GM23338 (cell line): Measurements from ENCODE around the gene STK33. TPM values are rescaled to one million over a fixed set of nuclear protein-coding genes. Genes with fewer than 3 reads are reported as not detected.

Experiments used
- ATAC-seq: fragments of 200-7000 bp; cut with Tn5 transposase; 3 replicates; pipeline ENCODE4 v1.9.1; 2020
- DNase-seq: peaks from one replicate; pipeline ENCODE4 v3.0.0-alpha.2; 2015; ENCODE audit warnings: low spot score
- H2AFZ ChIP-seq: fragments of 200-600 bp; sonication (generic); 2 replicates; pipeline ENCODE4 v1.8.0; 2016; ENCODE audit warnings: antibody characterized with exemption, mild to moderate bottlenecking, moderate library complexity
- H3F3A ChIP-seq: fragments of 200-600 bp; sonication (generic); replicated peaks from 2 replicates; pipeline ENCODE4 v1.8.0; 2017; ENCODE audit warnings: antibody characterized with exemption, mixed run types, low read depth
- H3K27ac ChIP-seq: fragments of 200-600 bp; sonication (generic); 2 replicates; pipeline ENCODE4 v1.6.1; 2016; ENCODE audit warnings: low read depth
- H3K27me3 ChIP-seq: fragments of 200-600 bp; sonication (generic); 2 replicates; pipeline ENCODE4 v1.8.0; 2016; ENCODE audit warnings: mild to moderate bottlenecking, mixed run types, moderate library complexity; ENCODE audit not compliant: insufficient read depth
- H3K36me3 ChIP-seq: fragments of 200-600 bp; sonication (generic); 2 replicates; pipeline ENCODE4 v1.8.0; 2016; ENCODE audit warnings: mild to moderate bottlenecking; ENCODE audit not compliant: insufficient read depth
- H3K4me1 ChIP-seq: fragments of 200-600 bp; sonication (generic); 2 replicates; pipeline ENCODE4 v1.8.0; 2016; ENCODE audit warnings: mild to moderate bottlenecking, moderate library complexity; ENCODE audit not compliant: insufficient read depth
- H3K4me2 ChIP-seq: fragments of 200-600 bp; sonication (generic); 2 replicates; pipeline ENCODE4 v1.7.1; 2017; ENCODE audit warnings: mixed run types
- H3K4me3 ChIP-seq: fragments of 200-600 bp; sonication (generic); 2 replicates; pipeline ENCODE4 v1.6.1; 2016; ENCODE audit warnings: mixed run types
- H3K79me2 ChIP-seq: fragments of 200-600 bp; sonication (generic); replicated peaks from 2 replicates; pipeline ENCODE4 v1.8.0; 2017; ENCODE audit warnings: mild to moderate bottlenecking; ENCODE audit not compliant: insufficient read depth
- H3K9me2 ChIP-seq: fragments of 200-600 bp; sonication (generic); 2 replicates; pipeline ENCODE4 v1.8.0; 2017; ENCODE audit not compliant: insufficient read depth
- H4K20me1 ChIP-seq: fragments of 200-600 bp; sonication (generic); replicated peaks from 2 replicates; pipeline ENCODE4 v1.8.0; 2017; ENCODE audit warnings: mild to moderate bottlenecking; ENCODE audit not compliant: insufficient read depth
- H3K27ac Mint-ChIP-seq: 2 replicates; pipeline ENCODE4 v1.8.0; 2020; ENCODE audit warnings: inconsistent platforms, mild to moderate bottlenecking, moderate library complexity, mixed read lengths
- H3K27me3 Mint-ChIP-seq: 3 replicates; pipeline ENCODE4 v1.8.0; 2022; ENCODE audit warnings: low read depth, mild to moderate bottlenecking, moderate library complexity, mixed read lengths, inconsistent platforms; ENCODE audit not compliant: insufficient read depth, poor library complexity
- H3K36me3 Mint-ChIP-seq: 3 replicates; pipeline ENCODE4 v1.8.0; 2021; ENCODE audit warnings: low read depth, mild to moderate bottlenecking, inconsistent platforms, moderate library complexity, mixed read lengths
- H3K4me1 Mint-ChIP-seq: 3 replicates; pipeline ENCODE4 v1.8.0; 2020; ENCODE audit warnings: mild to moderate bottlenecking, inconsistent platforms, mixed read lengths
- H3K4me3 Mint-ChIP-seq: 3 replicates; pipeline ENCODE4 v1.8.0; 2021; ENCODE audit warnings: moderate library complexity, mild to moderate bottlenecking, inconsistent platforms, mixed read lengths
- H3K9me3 Mint-ChIP-seq: 3 replicates; pipeline ENCODE4 v1.8.0; 2020; ENCODE audit warnings: moderate library complexity, mild to moderate bottlenecking, inconsistent platforms, mixed read lengths
- ETS1 ChIP-seq: IDR thresholded peaks from 2 replicates; pipeline ENCODE4 v1.6.1; 2016; ENCODE audit warnings: antibody characterized with exemption
- EZH2 ChIP-seq: fragments of 200-600 bp; sonication (generic); IDR thresholded peaks from one replicate; pipeline ENCODE4 v1.8.0; 2017; ENCODE audit warnings: antibody characterized with exemption, mild to moderate bottlenecking, low read depth; ENCODE audit not compliant: unreplicated experiment
- EZH2phosphoT487 ChIP-seq: fragments of 200-600 bp; sonication (generic); IDR thresholded peaks from one replicate; pipeline ENCODE4 v1.8.1; 2018; ENCODE audit warnings: antibody characterized with exemption; ENCODE audit not compliant: unreplicated experiment
- JUNB ChIP-seq: IDR thresholded peaks from one replicate; pipeline ENCODE4 v1.6.1; 2016; ENCODE audit warnings: antibody characterized with exemption; ENCODE audit not compliant: unreplicated experiment
- ZNF114 ChIP-seq: fragments of 250-450 bp; sonication (Bioruptor Pico); IDR thresholded peaks from 2 replicates; pipeline ENCODE4 v1.5.0; 2020; ENCODE audit warnings: mild to moderate bottlenecking, moderate library complexity
- ZNF462 ChIP-seq: fragments of 250-450 bp; sonication (Bioruptor Pico); IDR thresholded peaks from 2 replicates; pipeline ENCODE4 v1.5.0; 2020; ENCODE audit warnings: mild to moderate bottlenecking, moderate library complexity
- polyA plus RNA-seq: library from polyadenylated mRNA; unstranded; fragments of >200 nt; fragmentation: Nextera tagmentation; extraction: Ambion mirVana; gene quantifications from 2 replicates; pipeline ENCODE4 v1.2.1, GENCODE V29; 2016
- total RNA-seq: library from RNA; depleted of rRNA; stranded (reverse); fragments of >200 nt; shearing (Covaris generic); gene quantifications from 2 replicates; pipeline ENCODE4 v1.2.3, GENCODE V29; 2014

STK33 gene
- total and polyA plus RNA-seq, 2 experiments from 2014 or later, result 17.2 to 18.2 TPM

GRCh38 chr11:8527939-8528338 lies 66.1 kb downstream of the STK33 start (continued):
- TF ChIP-seq ZNF462 (CRISPR knock-in tag) (no peak), EZH2 (no peak), JUNB (no peak), ZNF114 (no peak), EZH2phosphoT487 (no peak)

- H4K20me1 ChIP-seq, result no peaks in the 10 kb centered on the region
- no peaks in the 10 kb centered on the region for H3K27me3 Mint-ChIP-seq
- H3K79me2 ChIP-seq, result peaks cover 11% of the 10 kb centered on the region; the same call in 1 of the 2 replicates
- H3K4me3 Mint-ChIP-seq, result no peak overlapping the region
- no peak for ATAC-seq
- H3K9me2 ChIP-seq, result no peaks in the 10 kb centered on the region; the same call in 1 of the 2 replicates
- H3K27ac Mint-ChIP-seq, result no peak overlapping the region
- no peak overlapping the region for H3K4me3 ChIP-seq
- peaks cover 9% of the 10 kb centered on the region; the same call in 2 of the 3 replicates for H3K4me1 Mint-ChIP-seq
- peaks cover 29% of the 10 kb centered on the region for H3K9me3 Mint-ChIP-seq
- DNase-seq, result no peak
- no peaks in the 10 kb centered on the region for H3F3A ChIP-seq
- 0 out of 2 replicates have a peak, but pooled peaks cover 5% of the 10 kb centered on the region for H3K36me3 ChIP-seq
- peaks cover 3% of the 10 kb centered on the region; the same call in 1 of the 2 replicates for H3K4me1 ChIP-seq
- no peak overlapping the region for H3K4me2 ChIP-seq
- no peaks in the 10 kb centered on the region for H3K27me3 ChIP-seq
- TF ChIP-seq ETS1 (no peak), EZH2phosphoT487 (no peak)
- no peak overlapping the region for H2AFZ ChIP-seq
- H3K27ac ChIP-seq, result no peak overlapping the region
- H3K36me3 Mint-ChIP-seq, result peaks cover 21% of the 10 kb centered on the region
Measured at GRCh38 chr11:8523396-8523795, 70.6 kb downstream of the STK33 start.
